ENCODE data around the gene TIMP3.
A peak's percentile ranks its signal among the peaks of the same experiment; 100 is the strongest.

Gene TIMP3

GRCh38 chr22:32809786-32810554 lies 8.5 kb downstream of the TIMP3 start:
- no peak for DNase-seq

GRCh38 chr22:32810555-32811133 lies 9.1 kb downstream of the TIMP3 start:
- no peak for DNase-seq

GRCh38 chr22:32811788-32812545 lies 10.5 kb downstream of the TIMP3 start:
- DNase-seq: no peak

DNA sequence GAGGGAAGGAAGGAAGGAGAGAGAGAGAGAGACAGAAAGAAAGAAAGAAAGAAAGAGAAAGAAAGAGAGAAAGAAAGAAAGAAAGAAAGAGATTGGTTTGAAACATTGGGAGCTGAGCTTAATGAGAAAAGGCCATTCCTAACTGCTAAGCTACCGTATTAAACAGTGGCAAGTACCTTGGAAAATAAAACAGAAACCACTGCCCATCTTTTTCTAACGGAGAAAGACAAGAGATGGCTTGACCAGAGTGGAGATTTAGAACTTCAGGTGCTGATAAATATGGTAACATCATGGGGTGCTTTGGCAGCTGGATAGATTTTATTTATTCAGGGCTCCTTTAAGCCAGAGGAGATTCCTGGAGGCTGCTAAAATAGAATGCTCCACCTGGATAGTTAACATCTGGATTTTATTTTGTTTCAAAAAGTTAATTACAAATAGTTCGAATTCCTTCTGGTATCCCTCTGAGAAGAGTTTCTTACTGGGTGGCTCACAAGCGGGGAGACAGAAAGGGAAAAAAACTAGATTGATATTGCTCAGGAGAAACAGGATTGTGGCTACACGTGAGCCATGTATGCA lies 12.9 kb downstream of the TIMP3 start:
- no peak for DNase-seq

DNA sequence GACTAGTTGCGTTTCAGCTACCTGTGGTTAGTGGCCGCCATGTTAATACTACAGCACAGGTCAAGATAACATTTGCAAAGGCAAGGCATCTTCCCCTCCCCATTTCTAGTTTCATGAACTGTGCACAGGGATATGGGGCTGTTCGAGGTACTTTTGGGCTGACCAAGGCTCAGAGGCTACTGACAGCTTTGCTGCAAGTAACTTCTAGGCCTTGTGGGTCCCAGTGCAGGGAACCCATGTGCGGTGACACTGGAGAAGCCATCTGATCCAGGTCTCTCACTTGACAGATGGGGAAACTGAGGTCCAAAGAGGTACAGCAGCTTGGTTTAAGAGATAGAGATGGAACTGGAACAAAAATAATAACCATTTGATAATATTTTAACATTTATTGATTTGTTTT lies 13.6 kb downstream of the TIMP3 start:
- DNase-seq: no peak

DNA sequence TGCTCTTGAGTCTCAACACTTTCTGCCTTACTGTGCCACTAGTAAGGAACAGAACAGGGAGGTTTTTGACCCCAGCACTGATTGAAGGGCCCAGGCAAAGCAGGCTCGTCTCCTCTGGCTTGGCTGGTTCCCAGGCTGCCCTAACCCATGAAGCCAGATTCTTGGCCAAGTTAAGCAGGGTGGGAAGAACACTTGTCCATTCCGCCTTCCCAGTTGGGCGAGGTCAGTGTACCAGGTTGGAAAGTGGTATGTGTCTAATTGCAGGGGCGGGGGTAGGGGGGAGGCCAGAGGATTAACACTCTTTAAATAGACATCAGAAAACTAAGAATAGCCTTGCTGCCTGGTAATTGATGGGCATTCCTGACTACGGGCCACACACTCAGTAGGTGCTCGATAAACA lies 14.4 kb downstream of the TIMP3 start:
- no peak for DNase-seq

- no peak for DNase-seq
Observed at GRCh38 chr22:32817137-32817730, 15.7 kb downstream of the TIMP3 start.

- no peak for DNase-seq
Observed at GRCh38 chr22:32818446-32819115, 17.1 kb downstream of the TIMP3 start.

DNA sequence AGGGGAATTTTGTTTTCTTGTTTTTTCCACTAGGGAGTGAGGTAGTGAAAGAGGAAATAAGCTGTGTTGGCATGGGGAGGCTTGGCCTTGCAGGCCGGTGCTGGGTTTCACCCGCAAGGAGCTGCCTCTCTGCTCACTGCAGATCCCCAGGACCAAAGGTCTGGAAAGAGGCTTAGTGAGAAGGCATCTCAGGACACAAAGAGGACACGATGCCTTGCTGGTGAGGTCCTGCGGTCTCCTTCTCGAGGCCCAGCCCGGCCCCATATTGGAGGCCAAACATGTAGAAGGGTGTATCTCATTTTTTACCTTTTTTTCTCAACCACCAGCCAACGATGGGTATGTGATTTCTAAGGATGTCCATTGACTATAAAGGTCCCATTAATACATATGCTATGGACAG lies 17.6 kb downstream of the TIMP3 start:
- no peak for DNase-seq

- no peak for DNase-seq
Observed at GRCh38 chr22:32820131-32821119, 18.9 kb downstream of the TIMP3 start.

- DNase-seq: no peak
Observed at GRCh38 chr22:32822179-32822877, 20.8 kb downstream of the TIMP3 start.

- DNase-seq: peak; percentile 12
Observed at GRCh38 chr22:32823024-32823730, 21.7 kb downstream of the TIMP3 start.

GRCh38 chr22:32824531-32825312 lies 23.2 kb downstream of the TIMP3 start:
- no peak for DNase-seq

GRCh38 chr22:32826537-32826936 lies 25.0 kb downstream of the TIMP3 start:
- DNase-seq: no peak

DNA sequence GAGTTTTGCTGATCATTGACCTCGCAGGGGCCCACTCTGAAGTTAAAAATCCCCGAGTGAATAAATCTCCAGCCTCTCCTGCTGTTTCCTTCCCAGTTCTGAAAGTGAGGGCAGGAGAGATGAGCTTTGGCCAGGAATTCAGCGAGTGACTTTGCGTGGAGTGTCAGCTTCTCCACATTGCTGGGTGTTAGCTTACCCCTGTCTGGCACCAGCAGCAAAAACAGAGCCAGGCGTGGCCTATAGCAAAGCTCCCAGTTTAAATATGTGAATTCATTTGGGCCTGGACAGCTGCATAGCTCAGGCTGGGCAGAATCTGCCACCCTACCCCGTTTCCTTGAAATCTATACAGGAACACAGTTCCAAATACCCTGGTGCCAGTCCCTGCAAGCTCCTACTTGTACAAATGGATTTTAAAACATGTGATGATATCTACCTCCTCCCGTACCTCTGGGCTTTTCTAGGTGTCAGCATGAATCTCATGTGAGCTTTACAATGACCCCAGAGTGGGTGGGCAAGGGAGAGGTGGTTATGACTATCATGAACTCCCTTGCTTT lies 25.6 kb downstream of the TIMP3 start:
- DNase-seq: no peak

- DNase-seq: no peak
Observed at GRCh38 chr22:32828150-32828549, 26.6 kb downstream of the TIMP3 start.

- no peak for DNase-seq
Observed at GRCh38 chr22:32828561-32828960, 27.1 kb downstream of the TIMP3 start.

DNA sequence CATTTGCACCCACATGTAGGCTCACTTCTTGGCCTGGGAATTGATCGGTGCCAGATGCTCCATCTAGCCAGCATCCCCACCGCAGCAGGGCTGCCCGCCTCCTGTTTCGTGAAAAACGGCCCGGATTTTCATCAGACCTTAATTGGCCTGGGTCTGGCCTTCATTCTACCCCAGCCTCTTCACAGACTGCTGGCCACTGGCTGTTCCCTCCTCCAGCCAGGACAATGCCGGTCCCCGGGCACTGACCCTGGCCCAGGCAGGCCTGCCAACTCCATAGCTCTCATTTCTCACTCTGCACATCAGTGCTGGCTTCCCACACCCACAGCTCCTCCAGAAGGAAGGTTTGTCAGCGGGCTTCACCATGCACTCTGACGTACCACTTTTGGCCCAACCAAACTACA lies 27.9 kb downstream of the TIMP3 start:
- DNase-seq: no peak

GRCh38 chr22:32830473-32830872 lies 29.0 kb downstream of the TIMP3 start:
- DNase-seq: no peak

All from activated CD4-positive, alpha-beta T cell treated with anti-CD3 and anti-CD28 coated beads, Interleukin-2, Interleukin-6, amounts not matched to agents 100 ng/mL and 50 ng/mL, durations not matched to agents 16 hours and 8 hours (primary cell).